Measurements from ENCODE around the gene SHB.
A peak's percentile ranks its signal among the peaks of the same experiment; 100 is the strongest.

The SHB gene

GRCh38 chr9:38088006-38088925 lies 19.2 kb upstream of the SHB start:
- DNase-seq (ENCODE audit: extremely low spot score, insufficient read length, low read depth), result no peak
- peak; percentile 92 for FAIRE-seq

GRCh38 chr9:38086496-38086895 lies 17.5 kb upstream of the SHB start:
- DNase-seq (ENCODE audit: extremely low spot score, insufficient read length, low read depth) (no peak), FAIRE-seq (no peak)

GRCh38 chr9:38085308-38085707 lies 16.3 kb upstream of the SHB start:
- DNase-seq (ENCODE audit: extremely low spot score, insufficient read length, low read depth) (no peak), FAIRE-seq (no peak)

GRCh38 chr9:38084556-38084880 lies 15.5 kb upstream of the SHB start:
- FAIRE-seq (no peak), DNase-seq (ENCODE audit: extremely low spot score, insufficient read length, low read depth) (no peak)

- FAIRE-seq (no peak), DNase-seq (ENCODE audit: extremely low spot score, insufficient read length, low read depth) (no peak)
Observed at GRCh38 chr9:38083858-38084555, 15.0 kb upstream of the SHB start.

- no peak for FAIRE-seq
- DNase-seq (ENCODE audit: extremely low spot score, insufficient read length, low read depth), result no peak
Observed at GRCh38 chr9:38082446-38083287, 13.6 kb upstream of the SHB start.

- no peak for DNase-seq (ENCODE audit: extremely low spot score, insufficient read length, low read depth)
- FAIRE-seq, result no peak
Observed at GRCh38 chr9:38081356-38082108, 12.5 kb upstream of the SHB start.

- no peak for DNase-seq (ENCODE audit: extremely low spot score, insufficient read length, low read depth)
Observed at GRCh38 chr9:38079461-38080031, 10.5 kb upstream of the SHB start.

GRCh38 chr9:38075272-38075671 lies 6.2 kb upstream of the SHB start:
- FAIRE-seq (no peak), DNase-seq (ENCODE audit: extremely low spot score, insufficient read length, low read depth) (no peak)

More at GRCh38 chr9:38079461-38080031, 10.5 kb upstream of the SHB start:
- FAIRE-seq, result no peak

- DNase-seq (ENCODE audit: extremely low spot score, insufficient read length, low read depth), result no peak
- no peak for FAIRE-seq
Observed at GRCh38 chr9:38074441-38074961, 5.5 kb upstream of the SHB start.

GRCh38 chr9:38073882-38074281 lies 4.9 kb upstream of the SHB start:
- no peak for FAIRE-seq
- no peak for DNase-seq (ENCODE audit: extremely low spot score, insufficient read length, low read depth)

GRCh38 chr9:38071470-38072134 lies 2.6 kb upstream of the SHB start:
- no peak for FAIRE-seq
- DNase-seq (ENCODE audit: extremely low spot score, insufficient read length, low read depth), result no peak

- FAIRE-seq, result no peak
Observed at GRCh38 chr9:38067859-38068681, 957 bp downstream of the SHB start.

GRCh38 chr9:38066914-38067858 lies 1.8 kb downstream of the SHB start:
- peak; percentile 29 for FAIRE-seq

More at GRCh38 chr9:38067859-38068681, 957 bp downstream of the SHB start:
- DNase-seq (ENCODE audit: extremely low spot score, insufficient read length, low read depth), result no peak

GRCh38 chr9:38066197-38066913 lies 2.7 kb downstream of the SHB start:
- no peak for FAIRE-seq
- no peak for DNase-seq (ENCODE audit: extremely low spot score, insufficient read length, low read depth)

More at GRCh38 chr9:38066914-38067858, 1.8 kb downstream of the SHB start:
- DNase-seq (ENCODE audit: extremely low spot score, insufficient read length, low read depth), result no peak

Data from GM18507 (cell line).